Measurements from ENCODE around the gene FERMT2. TPM values are rescaled to one million over a fixed set of nuclear protein-coding genes. Genes with fewer than 3 reads are reported as not detected.

Gene FERMT2
- total RNA-seq, 1 donor from 2014 or later, result 304 TPM

DNA sequence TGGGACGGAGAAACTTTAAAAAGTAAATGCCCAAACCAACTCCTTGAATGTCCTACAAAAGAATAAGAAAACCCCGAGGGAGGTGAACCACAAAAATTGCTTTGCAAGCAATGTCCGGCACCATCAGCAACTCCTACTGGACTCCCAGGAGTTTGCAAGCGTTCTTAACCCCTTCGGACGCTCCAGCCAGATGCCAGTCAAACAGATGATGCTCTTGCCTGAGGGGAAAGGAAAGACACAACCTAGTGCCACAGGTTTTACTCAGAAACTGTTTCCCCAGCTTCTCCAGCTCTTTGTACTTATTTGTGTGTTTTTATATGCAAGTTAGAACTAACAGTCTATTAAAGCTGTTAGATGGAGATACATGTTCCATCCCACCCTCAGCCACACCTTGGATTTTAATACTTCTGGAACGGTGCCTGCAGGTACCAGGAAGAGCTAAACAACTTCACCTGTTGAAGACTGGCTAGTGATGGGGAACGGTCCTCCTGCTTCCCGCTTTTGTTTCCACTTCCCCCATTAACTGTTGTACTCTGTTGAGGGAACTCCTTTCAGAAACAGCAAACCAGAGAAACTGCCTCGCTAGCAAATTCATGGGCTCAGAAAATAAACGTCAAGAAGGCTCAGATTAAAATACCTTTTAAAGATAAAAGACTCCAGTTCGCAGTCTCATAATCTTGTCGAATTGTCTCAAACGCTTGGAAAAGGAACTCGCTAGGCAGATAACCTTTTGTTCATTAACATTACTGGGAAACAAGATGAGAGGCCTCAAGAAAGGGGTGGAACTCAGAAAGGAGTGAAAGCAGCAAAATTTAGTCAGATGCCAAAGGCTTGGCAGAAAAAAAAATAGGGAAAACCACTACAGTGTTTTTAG lies 1.1 kb upstream of the FERMT2 start:
- peaks cover 54% of the 10 kb centered on the region for H3K4me1 Mint-ChIP-seq (ENCODE audit: unreplicated experiment)
- H3K9me3 Mint-ChIP-seq (ENCODE audit: unreplicated experiment), result no peaks in the 10 kb centered on the region
- TF ChIP-seq, protein P1, sequence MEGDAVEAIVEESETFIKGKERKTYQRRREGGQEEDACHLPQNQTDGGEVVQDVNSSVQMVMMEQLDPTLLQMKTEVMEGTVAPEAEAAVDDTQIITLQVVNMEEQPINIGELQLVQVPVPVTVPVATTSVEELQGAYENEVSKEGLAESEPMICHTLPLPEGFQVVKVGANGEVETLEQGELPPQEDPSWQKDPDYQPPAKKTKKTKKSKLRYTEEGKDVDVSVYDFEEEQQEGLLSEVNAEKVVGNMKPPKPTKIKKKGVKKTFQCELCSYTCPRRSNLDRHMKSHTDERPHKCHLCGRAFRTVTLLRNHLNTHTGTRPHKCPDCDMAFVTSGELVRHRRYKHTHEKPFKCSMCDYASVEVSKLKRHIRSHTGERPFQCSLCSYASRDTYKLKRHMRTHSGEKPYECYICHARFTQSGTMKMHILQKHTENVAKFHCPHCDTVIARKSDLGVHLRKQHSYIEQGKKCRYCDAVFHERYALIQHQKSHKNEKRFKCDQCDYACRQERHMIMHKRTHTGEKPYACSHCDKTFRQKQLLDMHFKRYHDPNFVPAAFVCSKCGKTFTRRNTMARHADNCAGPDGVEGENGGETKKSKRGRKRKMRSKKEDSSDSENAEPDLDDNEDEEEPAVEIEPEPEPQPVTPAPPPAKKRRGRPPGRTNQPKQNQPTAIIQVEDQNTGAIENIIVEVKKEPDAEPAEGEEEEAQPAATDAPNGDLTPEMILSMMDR (IDR thresholded peaks at IDR 0.05), result peak; percentile 58
- H3K4me3 Mint-ChIP-seq (ENCODE audit: unreplicated experiment), result peak overlapping the region; percentile 76
- no peak for DNase-seq (ENCODE audit: extremely low spot score, unreplicated experiment)
- peak overlapping the region; percentile 92 for H3K27ac Mint-ChIP-seq (ENCODE audit: unreplicated experiment)
- H3K27me3 Mint-ChIP-seq (ENCODE audit: unreplicated experiment), result no peaks in the 10 kb centered on the region
- peaks cover 9% of the 10 kb centered on the region for H3K36me3 Mint-ChIP-seq (ENCODE audit: unreplicated experiment)

DNA sequence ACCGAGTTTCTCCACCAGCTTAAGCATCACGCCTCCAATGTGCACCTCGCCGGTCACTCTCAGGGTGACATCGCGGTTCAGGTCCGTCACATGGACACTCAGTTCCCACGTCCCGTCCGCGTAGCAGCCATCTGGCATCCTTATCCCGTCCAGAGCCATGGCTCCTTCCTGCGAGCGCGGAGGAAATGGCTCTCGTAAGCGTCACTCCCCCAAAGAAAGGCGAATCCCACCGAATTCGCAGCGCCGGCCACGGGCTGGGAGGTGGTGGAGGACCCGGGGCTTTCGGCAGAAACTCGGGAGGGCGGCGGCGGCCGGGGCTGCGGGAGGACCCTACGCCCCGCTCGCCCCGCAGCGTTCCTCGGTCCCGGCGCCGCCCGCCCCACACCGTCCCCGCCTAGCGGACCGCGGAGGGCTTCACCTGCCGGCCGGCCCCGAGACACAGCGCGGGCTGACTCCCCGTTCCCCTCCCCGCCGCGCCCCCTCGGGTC lies 396 bp downstream of the FERMT2 start:
- TF ChIP-seq, protein P1 (IDR thresholded peaks at IDR 0.05), result peak; percentile 20
- H3K27me3 Mint-ChIP-seq (ENCODE audit: unreplicated experiment), result no peaks in the 10 kb centered on the region
- no peak for DNase-seq (ENCODE audit: extremely low spot score, unreplicated experiment)
- H3K4me1 Mint-ChIP-seq (ENCODE audit: unreplicated experiment), result peaks cover 58% of the 10 kb centered on the region
- H3K9me3 Mint-ChIP-seq (ENCODE audit: unreplicated experiment), result no peaks in the 10 kb centered on the region
- H3K4me3 Mint-ChIP-seq (ENCODE audit: unreplicated experiment), result peak overlapping the region; percentile 85
- peaks cover 13% of the 10 kb centered on the region for H3K36me3 Mint-ChIP-seq (ENCODE audit: unreplicated experiment)
- H3K27ac Mint-ChIP-seq (ENCODE audit: unreplicated experiment), result peak overlapping the region; percentile 97

DNA sequence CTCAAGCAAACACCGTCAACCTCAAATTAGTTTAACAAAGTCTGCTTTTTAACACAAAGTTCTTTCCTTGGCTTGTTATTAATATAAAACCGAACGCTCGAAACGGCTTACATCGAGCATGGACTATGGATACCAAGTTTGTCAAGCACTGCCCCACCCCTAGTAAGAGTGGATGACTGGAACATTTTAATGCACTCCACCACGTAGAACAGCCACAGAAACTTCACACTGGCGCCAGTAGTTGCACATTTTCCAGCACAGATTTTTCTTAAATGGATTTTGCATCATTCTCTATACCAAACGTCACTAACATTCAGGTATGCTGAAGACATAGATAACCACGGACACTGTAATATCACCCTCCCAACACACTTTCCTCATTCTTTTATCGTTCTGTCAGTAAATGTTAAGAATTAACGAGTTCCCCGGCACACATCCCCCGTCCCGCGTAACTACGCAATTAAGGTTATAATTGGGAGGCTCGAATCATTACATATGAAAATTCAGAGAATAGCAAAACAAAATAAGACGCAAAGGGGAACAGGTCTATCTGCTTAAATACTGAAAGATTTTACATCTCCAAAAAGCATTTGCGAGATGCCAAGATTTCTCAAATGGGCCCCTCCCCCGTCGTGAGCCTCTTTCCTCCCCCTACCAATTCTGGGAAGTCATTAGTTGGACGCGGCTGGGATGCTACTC lies 990 bp downstream of the FERMT2 start:
- Mint-ChIP-seq H3K4me1 (ENCODE audit: unreplicated experiment) (peaks cover 56% of the 10 kb centered on the region), H3K27me3 (ENCODE audit: unreplicated experiment) (no peaks in the 10 kb centered on the region), H3K9me3 (ENCODE audit: unreplicated experiment) (no peaks in the 10 kb centered on the region), H3K36me3 (ENCODE audit: unreplicated experiment) (peaks cover 14% of the 10 kb centered on the region), H3K4me3 (ENCODE audit: unreplicated experiment) (peak overlapping the region; percentile 85), H3K27ac (ENCODE audit: unreplicated experiment) (peak overlapping the region; percentile 97)
- DNase-seq (ENCODE audit: extremely low spot score, unreplicated experiment), result no peak
- TF ChIP-seq, protein P1 (IDR thresholded peaks at IDR 0.05), result no peak

DNA sequence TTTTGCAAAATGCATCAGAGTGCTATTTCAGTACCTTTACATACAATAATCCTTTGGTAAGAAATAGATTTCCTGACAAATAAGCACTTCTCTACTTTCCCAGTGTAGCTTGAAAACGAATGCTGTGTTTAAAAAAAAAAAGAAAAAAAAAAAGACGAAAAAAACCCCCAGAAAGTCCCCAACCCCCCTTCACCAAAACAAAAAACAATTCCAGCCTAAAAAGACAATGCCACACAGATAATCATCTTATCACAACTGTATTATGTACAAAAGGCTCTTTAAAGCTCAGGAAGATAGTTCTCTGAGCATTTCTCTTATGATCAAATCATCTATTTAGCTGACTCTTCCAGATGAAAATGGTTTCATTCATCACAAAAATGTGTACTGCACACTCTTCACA lies 1.6 kb downstream of the FERMT2 start:
- H3K36me3 Mint-ChIP-seq (ENCODE audit: unreplicated experiment), result peaks cover 14% of the 10 kb centered on the region
- H3K4me3 Mint-ChIP-seq (ENCODE audit: unreplicated experiment), result peak overlapping the region; percentile 85
- peak overlapping the region; percentile 97 for H3K27ac Mint-ChIP-seq (ENCODE audit: unreplicated experiment)
- DNase-seq (ENCODE audit: extremely low spot score, unreplicated experiment), result no peak
- H3K9me3 Mint-ChIP-seq (ENCODE audit: unreplicated experiment), result no peaks in the 10 kb centered on the region
- H3K4me1 Mint-ChIP-seq (ENCODE audit: unreplicated experiment), result peaks cover 55% of the 10 kb centered on the region
- no peaks in the 10 kb centered on the region for H3K27me3 Mint-ChIP-seq (ENCODE audit: unreplicated experiment)
- TF ChIP-seq, protein P1 (IDR thresholded peaks at IDR 0.05), result no peak

DNA sequence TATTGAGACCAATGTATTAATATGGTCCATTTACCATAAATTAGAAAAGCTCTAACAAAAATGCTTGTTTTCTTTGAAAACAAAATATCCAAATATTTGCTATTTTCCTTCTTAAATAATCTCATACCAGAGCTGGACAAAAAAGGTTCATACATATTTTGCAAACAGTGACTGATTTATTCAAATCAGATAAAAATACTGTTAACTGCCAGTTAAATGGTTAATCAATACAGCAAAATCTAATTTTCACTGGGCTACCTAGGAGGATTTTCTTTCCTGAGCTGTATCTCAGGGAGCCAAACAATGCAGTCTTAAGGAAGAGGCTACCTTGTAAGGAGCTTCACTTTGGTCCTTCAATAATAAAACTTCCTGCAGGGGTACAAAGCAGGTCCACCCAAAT lies 2.0 kb downstream of the FERMT2 start:
- Mint-ChIP-seq H3K9me3 (ENCODE audit: unreplicated experiment) (no peaks in the 10 kb centered on the region), H3K4me3 (ENCODE audit: unreplicated experiment) (peak overlapping the region; percentile 85), H3K27ac (ENCODE audit: unreplicated experiment) (peak overlapping the region; percentile 97), H3K36me3 (ENCODE audit: unreplicated experiment) (peaks cover 17% of the 10 kb centered on the region), H3K27me3 (ENCODE audit: unreplicated experiment) (no peaks in the 10 kb centered on the region), H3K4me1 (ENCODE audit: unreplicated experiment) (peaks cover 55% of the 10 kb centered on the region)
- no peak for DNase-seq (ENCODE audit: extremely low spot score, unreplicated experiment)
- TF ChIP-seq, protein P1 (IDR thresholded peaks at IDR 0.05), result no peak
